Naive thymus-derived CD4-positive, alpha-beta T cell (primary cell): Measurements from ENCODE around the gene PAQR6. TPM values are rescaled to one million over a fixed set of nuclear protein-coding genes. Genes with fewer than 3 reads are reported as not detected.

Experiments
- ATAC-seq: fragments of 150-1000 bp; cut with Tn5 transposase; 2 replicates; pipeline ENCODE4 v1.10.0; 2021; ENCODE audit warnings: mild to moderate bottlenecking, moderate library complexity
- CTCF ChIA-PET: fragments of 350-600 bp; sonication (Branson Sonifier 250); formaldehyde crosslinking; loops from one replicate; lab custom pipeline; 2021; ENCODE audit warnings: antibody characterized with exemption; lab: Charles Lee
- POLR2A ChIA-PET: fragments of 350-600 bp; sonication (Branson Sonifier 250); formaldehyde crosslinking; loops from one replicate; lab custom pipeline; 2021; ENCODE audit warnings: antibody characterized with exemption, inconsistent platforms; lab: Charles Lee
- DNase-seq, 9 donors: peaks; one replicate each; pipeline versions ENCODE4 v3.0.0 to v3.0.0-alpha.2; 2020 to 2022; ENCODE audit warnings: mixed read lengths in 1 of 9
- H3K27ac ChIP-seq: one replicate; pipeline ENCODE4 v1.7.0; 2013; ENCODE audit warnings: mild to moderate bottlenecking, low read depth, low read length, moderate library complexity
- H3K27me3 ChIP-seq, 2 donors: one replicate each; pipeline ENCODE4 v1.7.0; 2013; ENCODE audit warnings: low read length in 2 of 2, mild to moderate bottlenecking in 2 of 2, moderate library complexity in 2 of 2; ENCODE audit not compliant: control insufficient read depth in 2 of 2, insufficient read depth in 2 of 2
- H3K36me3 ChIP-seq, 3 experiments: 1 replicate in 2 of 3; 2 replicates in 1 of 3; pipeline ENCODE4 v1.7.0; 2013; ENCODE audit warnings: low read length in 3 of 3, mild to moderate bottlenecking in 3 of 3, moderate library complexity in 1 of 3; ENCODE audit not compliant: insufficient read depth in 3 of 3, control insufficient read depth in 2 of 3
- H3K4me1 ChIP-seq, 2 donors: one replicate each; pipeline ENCODE4 v1.7.0; 2013; ENCODE audit warnings: low read length in 2 of 2, mild to moderate bottlenecking in 2 of 2, moderate library complexity in 1 of 2; ENCODE audit not compliant: control insufficient read depth in 2 of 2, insufficient read depth in 2 of 2
- H3K4me3 ChIP-seq: 2 replicates; pipeline ENCODE4 v1.7.0; 2013; ENCODE audit warnings: mild to moderate bottlenecking, low read length
- H3K9me3 ChIP-seq, 3 experiments: 1 replicate in 2 of 3; 2 replicates in 1 of 3; pipeline ENCODE4 v1.7.0; 2013; ENCODE audit warnings: low read length in 3 of 3; ENCODE audit not compliant: control insufficient read depth in 2 of 3
- H3K27ac Mint-ChIP-seq, 9 donors: one replicate each; pipeline ENCODE4 v1.8.0; 2020 to 2022; ENCODE audit warnings: mixed read lengths in 9 of 9, mild to moderate bottlenecking in 8 of 9, moderate library complexity in 5 of 9, inconsistent platforms in 2 of 9
- H3K27me3 Mint-ChIP-seq, 5 donors: one replicate each; pipeline ENCODE4 v1.8.0; 2021 to 2022; ENCODE audit warnings: mixed read lengths in 5 of 5, mild to moderate bottlenecking in 1 of 5
- H3K36me3 Mint-ChIP-seq, 5 donors: one replicate each; pipeline ENCODE4 v1.8.0; 2020 to 2022; ENCODE audit warnings: mixed read lengths in 5 of 5, mild to moderate bottlenecking in 3 of 5, inconsistent platforms in 1 of 5
- H3K4me1 Mint-ChIP-seq, 7 donors: one replicate each; pipeline ENCODE4 v1.8.0; 2020 to 2022; ENCODE audit warnings: mixed read lengths in 7 of 7, mild to moderate bottlenecking in 3 of 7, inconsistent platforms in 1 of 7
- H3K4me3 Mint-ChIP-seq, 10 donors: one replicate each; pipeline ENCODE4 v1.8.0; 2020 to 2022; ENCODE audit warnings: mild to moderate bottlenecking in 10 of 10, mixed read lengths in 10 of 10, moderate library complexity in 6 of 10, inconsistent platforms in 2 of 10
- H3K9me3 Mint-ChIP-seq, 11 donors: one replicate each; pipeline ENCODE4 v1.8.0; 2020 to 2022; ENCODE audit warnings: mixed read lengths in 11 of 11, mild to moderate bottlenecking in 4 of 11, inconsistent platforms in 1 of 11, moderate library complexity in 1 of 11
- intact Hi-C, 2 donors: fragments of 100-400 bp; cut with micrococcal nuclease; formaldehyde crosslinking; loops; one replicate each; pipeline ENCODE4 v1.15.1; 2023
- polyA plus RNA-seq, 2 donors: library from polyadenylated mRNA; unstranded; fragments of 300-500 nt; fragmentation: Illumina TruSeq; gene quantifications; one replicate each; pipeline ENCODE4 v1.2.3, GENCODE V29; 2021
- total RNA-seq, 6 experiments: library from RNA in 5 of 6; stranded (reverse) in 5 of 6; gene quantifications; 1 replicate in 5 of 6; 2 replicates in 1 of 6; pipeline ENCODE4 v1.2.3 and lab custom pipeline; 2021 to 2026

Gene PAQR6
- total and polyA plus RNA-seq, 7 experiments from 2014 or later: 0.22 to 6.2 (median 2.6) TPM; not detected in 1

DNA sequence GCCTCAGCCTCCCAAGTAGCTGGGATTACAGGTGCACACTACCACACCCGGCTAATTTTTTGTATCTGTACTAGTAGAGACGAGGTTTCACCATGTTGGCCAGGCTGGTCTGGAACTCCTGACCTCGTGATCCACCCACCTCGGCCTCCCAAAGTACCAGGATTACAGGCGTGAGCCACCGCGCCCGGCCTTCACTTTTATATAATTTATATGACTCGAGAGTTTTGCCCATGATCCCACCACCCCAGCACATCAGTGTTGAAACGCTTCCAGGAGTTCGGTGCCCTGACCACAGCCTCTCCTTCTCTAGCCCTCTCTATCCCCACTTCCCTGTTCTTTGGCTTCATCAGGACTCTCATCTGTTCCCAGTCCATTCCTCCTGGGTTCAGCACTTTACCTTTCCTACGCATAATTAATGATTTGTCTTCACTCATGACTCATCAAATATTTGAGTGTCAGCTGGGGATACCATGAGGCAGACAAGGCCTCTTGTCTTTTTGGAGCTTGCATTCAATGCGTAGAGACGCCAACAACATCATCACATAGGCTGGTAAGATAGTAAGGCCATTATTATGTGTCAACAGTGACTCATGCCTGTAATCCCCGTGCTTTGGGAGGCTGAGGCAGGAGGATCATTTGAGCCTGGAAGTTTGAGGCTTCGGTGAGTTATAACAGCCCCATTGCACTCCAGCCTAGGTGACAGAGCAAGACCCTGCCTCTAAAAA is 33.7 kb downstream of the PAQR6 start:
- DNase-seq: no peak
- Histone ChIP-seq H3K4me3 (no peak overlapping the region), H3K27ac (peak overlapping the region; percentile 94), H3K27me3 (no peaks in the 10 kb centered on the region), H3K36me3 (peaks cover 0 to 24% (median 0%) of the 10 kb centered on the region in 3 experiments), H3K9me3 (no peaks in the 10 kb centered on the region), H3K4me1 (peaks cover 11 to 17% of the 10 kb centered on the region in 2 donors)
- Mint-ChIP-seq H3K36me3 (peaks cover 3 to 27% (median 14%) of the 10 kb centered on the region in 5 donors), H3K4me3 (peak overlapping the region; percentile 68 to 99 (median 86)), H3K27ac (peak overlapping the region; percentile 77 to 100 (median 93)), H3K27me3 (no peaks in the 10 kb centered on the region), H3K4me1 (peaks cover 19 to 61% (median 46%) of the 10 kb centered on the region in 7 donors), H3K9me3 (no peaks in the 10 kb centered on the region)
- POLR2A ChIA-PET: interaction anchor here (0.7 to 3.1 kb wide), 9 partner anchors 10 to 1040 kb away, joined by 3 to 30 read pairs (median 7); partner anchors contain the start of genes MEF2D and SMG5
- intact Hi-C loops: loop anchor here (5.0 to 10.0 kb wide), 3 partner anchors 123 to 357 kb away; partner anchors contain the start of genes CCT3 (in 1 of the 2), GON4L (in 1 of the 2), MEF2D (in 1 of the 2) and SYT11 (in 1 of the 2)
- ATAC-seq: no peak
- CTCF ChIA-PET: interaction anchor here (0.9 to 1.6 kb wide), 5 partner anchors 10 to 59 kb away, joined by 3 to 11 read pairs (median 3); no protein-coding TSS in a partner anchor

DNA sequence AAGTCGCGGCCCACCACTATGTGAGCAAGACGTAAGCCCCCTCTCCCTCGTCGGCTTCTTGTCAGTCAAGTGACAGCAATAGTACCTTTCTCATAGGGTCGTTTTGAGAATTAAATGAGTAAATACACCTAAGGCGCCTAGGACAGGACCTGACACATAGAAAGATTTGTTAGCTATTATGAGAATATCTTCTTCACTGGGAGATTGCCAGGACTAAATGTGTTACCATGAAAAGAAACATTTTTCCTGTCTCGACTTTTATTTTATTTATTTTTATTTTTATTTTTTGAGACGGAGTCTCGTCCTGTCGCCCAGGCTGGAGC is 34.3 kb downstream of the PAQR6 start:
- Histone ChIP-seq H3K27me3 (no peaks in the 10 kb centered on the region), H3K4me3 (peak overlapping the region; percentile 85), H3K27ac (peak overlapping the region; percentile 94), H3K4me1 (peaks cover 11 to 17% of the 10 kb centered on the region in 2 donors), H3K9me3 (no peaks in the 10 kb centered on the region), H3K36me3 (peaks cover 0 to 30% (median 0%) of the 10 kb centered on the region in 3 experiments)
- Mint-ChIP-seq H3K27ac (peak overlapping the region; percentile 98 to 100 (median 99)), H3K4me1 (peaks cover 21 to 60% (median 44%) of the 10 kb centered on the region in 7 donors), H3K36me3 (peaks cover 3 to 29% (median 19%) of the 10 kb centered on the region in 5 donors), H3K27me3 (no peaks in the 10 kb centered on the region), H3K4me3 (peak overlapping the region; percentile 90 to 99 (median 96)), H3K9me3 (no peaks in the 10 kb centered on the region)
- ChIA-PET POLR2A (interaction anchor here (0.7 to 3.1 kb wide), 16 partner anchors 8 to 968 kb away, joined by 3 to 30 read pairs (median 3); partner anchors contain the start of genes MEF2D, SLC25A44 and SMG5), CTCF (interaction anchor here (1.1 to 1.6 kb wide), 4 partner anchors 10 to 59 kb away, joined by 3 to 11 read pairs (median 3); partner anchors contain the start of gene SLC25A44)
- no peak for ATAC-seq
- DNase-seq: no peak
- intact Hi-C loops: loop anchor here (1.0 to 10.0 kb wide), 9 partner anchors 12 to 527 kb away; partner anchors contain the start of genes CCT3 (in 2 of the 2), TSACC (in 2 of the 2), GON4L (in 1 of the 2) and LAMTOR2 (in 1 of the 2)

DNA sequence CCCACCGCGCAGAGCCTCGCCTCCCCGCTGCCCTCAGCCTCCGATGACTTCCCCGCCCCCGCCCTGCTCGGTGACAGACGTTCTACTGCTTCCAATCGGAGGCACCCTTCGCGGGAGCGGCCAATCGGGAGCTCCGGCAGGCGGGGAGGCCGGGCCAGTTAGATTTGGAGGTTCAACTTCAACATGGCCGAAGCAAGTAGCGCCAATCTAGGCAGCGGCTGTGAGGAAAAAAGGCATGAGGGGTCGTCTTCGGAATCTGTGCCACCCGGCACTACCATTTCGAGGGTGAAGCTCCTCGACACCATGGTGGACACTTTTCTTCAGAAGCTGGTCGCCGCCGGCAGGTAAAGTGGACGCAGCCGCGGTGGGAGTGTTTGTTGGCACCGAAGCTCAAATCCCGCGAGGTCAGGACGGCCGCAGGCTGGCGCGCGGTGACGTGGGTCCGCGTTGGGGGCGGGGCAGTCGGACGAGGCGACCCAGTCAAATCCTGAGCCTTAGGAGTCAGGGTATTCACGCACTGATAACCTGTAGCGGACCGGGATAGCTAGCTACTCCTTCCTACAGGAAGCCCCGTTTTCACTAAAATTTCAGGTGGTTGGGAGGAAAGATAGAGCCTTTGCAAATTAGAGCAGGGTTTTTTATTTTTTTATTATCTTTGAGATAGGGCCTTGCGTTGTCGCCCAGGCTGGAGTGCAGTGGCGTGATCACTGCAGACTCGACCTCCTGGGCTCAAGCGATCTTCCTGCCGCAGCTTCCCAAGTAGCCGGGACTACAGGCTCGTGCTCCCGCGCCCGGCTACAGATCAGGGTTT is 34.8 kb downstream of the PAQR6 start, which contains the start of gene PMF1:
Gene PMF1 (plus strand): TSS at position 175 of the 811 bp plus-strand sequence. CDS start 9 bp downstream, at position 184.
- Histone ChIP-seq H3K4me1 (peaks cover 8 to 17% of the 10 kb centered on the region in 2 donors), H3K4me3 (peak within 1 kb of the TSS; percentile 85), H3K9me3 (no peaks in the 10 kb centered on the region), H3K27me3 (no peaks in the 10 kb centered on the region), H3K27ac (peak within 1 kb of the TSS; percentile 94), H3K36me3 (peaks cover 0 to 36% (median 0%) of the 10 kb centered on the region in 3 experiments)
- H3K9me3 Mint-ChIP-seq: no peaks in the 10 kb centered on the region
- peaks cover 3 to 30% (median 21%) of the 10 kb centered on the region in 5 donors for H3K36me3 Mint-ChIP-seq
- H3K4me1 Mint-ChIP-seq: peaks cover 20 to 58% (median 41%) of the 10 kb centered on the region in 7 donors
- ChIA-PET CTCF (interaction anchor here (0.6 to 1.6 kb wide), 7 partner anchors 11 to 1257 kb away, joined by 3 to 11 read pairs (median 3); partner anchors contain the start of genes PBXIP1 and SLC25A44), POLR2A (interaction anchor here (0.6 to 3.1 kb wide), 25 partner anchors 9 to 968 kb away, joined by 3 to 30 read pairs (median 3); partner anchors contain the start of genes MEF2D, PRCC, SLC25A44 and SMG5)
- peak within 1 kb of the TSS; percentile 90 to 99 (median 96) for H3K4me3 Mint-ChIP-seq
- peak within 1 kb of the TSS; percentile 98 to 100 (median 99) for H3K27ac Mint-ChIP-seq
- ATAC-seq (peak; percentile 98), DNase-seq (peak; percentile 83 to 97 (median 95))
- H3K27me3 Mint-ChIP-seq: no peaks in the 10 kb centered on the region
- intact Hi-C loops: loop anchor here (1.0 to 10.0 kb wide), 10 partner anchors 12 to 528 kb away; partner anchors contain the start of genes CCT3 (in 2 of the 2), TSACC (in 2 of the 2), GON4L (in 1 of the 2) and LAMTOR2 (in 1 of the 2)

DNA sequence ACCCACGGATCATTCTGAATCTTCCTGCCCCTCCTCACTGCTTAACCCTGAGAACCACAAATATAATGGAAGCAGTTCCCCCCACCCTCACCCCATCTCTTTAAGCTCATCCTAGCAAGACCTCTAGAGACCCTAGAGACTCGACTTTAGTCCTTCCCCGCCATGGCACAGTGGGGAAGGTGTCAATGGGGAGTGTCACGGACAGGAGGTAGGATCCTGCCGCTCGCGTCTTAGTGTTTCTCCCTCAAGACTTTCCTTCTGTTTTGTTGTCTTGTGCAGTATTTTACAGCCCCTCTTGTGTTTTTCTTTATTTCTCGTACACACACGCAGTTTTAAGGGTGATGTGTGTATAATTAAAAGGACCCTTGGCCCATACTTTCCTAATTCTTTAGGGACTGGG is 35.7 kb downstream of the PAQR6 start:
- no peak for DNase-seq
- no peak for ATAC-seq
- Histone ChIP-seq H3K27ac (peak overlapping the region; percentile 94), H3K4me3 (peak overlapping the region; percentile 85), H3K36me3 (peaks cover 0 to 40% (median 0%) of the 10 kb centered on the region in 3 experiments), H3K9me3 (no peaks in the 10 kb centered on the region), H3K4me1 (peaks cover 0 to 17% of the 10 kb centered on the region in 2 donors), H3K27me3 (no peaks in the 10 kb centered on the region)
- no peaks in the 10 kb centered on the region for H3K27me3 Mint-ChIP-seq
- H3K9me3 Mint-ChIP-seq: no peaks in the 10 kb centered on the region
- CTCF ChIA-PET: interaction anchor here (1.0 kb wide), 1 partner anchor 14 kb away, joined by 3 read pairs; no protein-coding TSS in a partner anchor
- peaks cover 11 to 49% (median 32%) of the 10 kb centered on the region in 7 donors for H3K4me1 Mint-ChIP-seq
- peaks cover 3 to 34% (median 25%) of the 10 kb centered on the region in 5 donors for H3K36me3 Mint-ChIP-seq
- intact Hi-C loops: loop anchor here (1.0 to 10.0 kb wide), 6 partner anchors 19 to 529 kb away; partner anchors contain the start of genes CCT3 (in 1 of the 2), GON4L (in 1 of the 2), MEF2D (in 1 of the 2) and MRPL24 (in 1 of the 2)
- H3K4me3 Mint-ChIP-seq: peak overlapping the region; percentile 90 to 99 (median 96)
- POLR2A ChIA-PET: interaction anchor here (0.5 to 3.1 kb wide), 15 partner anchors 9 to 289 kb away, joined by 3 to 30 read pairs (median 7); partner anchors contain the start of genes MEF2D, SLC25A44 and SMG5
- H3K27ac Mint-ChIP-seq: peak overlapping the region; percentile 98 to 100 (median 99)

DNA sequence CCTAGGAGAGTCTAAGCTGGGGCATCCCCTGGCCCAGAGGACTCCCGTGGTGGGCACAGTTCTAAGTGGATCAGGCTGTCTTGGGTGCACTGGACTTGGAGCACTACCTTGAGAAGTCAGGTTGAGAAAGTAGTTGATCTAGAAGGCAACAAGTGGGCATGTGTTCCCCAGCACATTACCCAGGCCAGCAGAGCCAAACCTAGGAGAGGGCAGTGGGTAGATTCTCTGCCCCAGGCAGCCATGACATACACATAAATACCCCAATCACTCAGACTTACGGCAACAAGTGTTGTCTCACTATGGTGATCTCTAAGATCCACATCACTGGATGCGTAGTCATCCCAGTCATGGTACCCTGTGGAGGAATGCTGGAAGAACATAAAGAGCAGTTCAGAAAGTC is 36.6 kb downstream of the PAQR6 start:
- peaks cover 0 to 46% (median 0%) of the 10 kb centered on the region in 3 experiments for H3K36me3 ChIP-seq
- peaks cover 0 to 17% of the 10 kb centered on the region in 2 donors for H3K4me1 ChIP-seq
- no peaks in the 10 kb centered on the region for H3K27me3 Mint-ChIP-seq
- H3K9me3 ChIP-seq: no peaks in the 10 kb centered on the region
- H3K27ac Mint-ChIP-seq: peak overlapping the region in 7 of 9 donors; percentile 27 to 99 (median 98)
- ChIA-PET CTCF (interaction anchor here (2.7 kb wide), 1 partner anchor 13 kb away, joined by 12 read pairs; no protein-coding TSS in a partner anchor), POLR2A (interaction anchor here (0.8 to 1.7 kb wide), 4 partner anchors 10 to 21 kb away, joined by 3 to 7 read pairs (median 3); partner anchors contain the start of gene SLC25A44)
- intact Hi-C loops: loop anchor here (5.0 to 10.0 kb wide), 3 partner anchors 126 to 354 kb away; partner anchors contain the start of genes CCT3 (in 1 of the 2), GON4L (in 1 of the 2), MEF2D (in 1 of the 2) and SYT11 (in 1 of the 2)
- H3K27me3 ChIP-seq: no peaks in the 10 kb centered on the region
- H3K4me3 Mint-ChIP-seq: peak overlapping the region in 4 of 10 donors; percentile 16 to 32 (median 22)
- H3K4me3 ChIP-seq: no peak overlapping the region
- no peak for ATAC-seq
- H3K4me1 Mint-ChIP-seq: peaks cover 11 to 49% (median 30%) of the 10 kb centered on the region in 7 donors
- no peak for DNase-seq
- H3K9me3 Mint-ChIP-seq: no peaks in the 10 kb centered on the region
- peaks cover 3 to 34% (median 25%) of the 10 kb centered on the region in 5 donors for H3K36me3 Mint-ChIP-seq
- no peak overlapping the region for H3K27ac ChIP-seq
